K562 (cell line): ENCODE measurements around the gene XIRP1. TPM values are rescaled to one million over a fixed set of nuclear protein-coding genes. Genes with fewer than 3 reads are reported as not detected.

ENCODE experiments used
- ATAC-seq: fragments of 200-7000 bp; cut with Tn5 transposase; 3 replicates; pipeline ENCODE4 v1.9.1; 2020; ENCODE audit warnings: moderate library complexity
- BruUV-seq: library from RNA; stranded (reverse); fragments of 400-500 nt; replicated peaks from 2 replicates; lab custom pipeline; 2021; lab: Mats Ljungman, UMichigan
- CTCF ChIA-PET: fragments of 300-600 bp; formaldehyde crosslinking; extraction: SDS; loops from one replicate; lab custom pipeline; 2021; ENCODE audit warnings: low intra/inter-chr PET ratio; lab: Yijun Ruan, JAX
- POLR2A ChIA-PET: fragments of 300-600, 350-650 bp; sonication (Branson Sonifier 250); formaldehyde crosslinking; extraction: SDS; loops from one replicate; lab custom pipeline; 2021; ENCODE audit warnings: antibody characterized with exemption, inconsistent platforms; lab: Yijun Ruan, JAX
- DNase-seq, 4 experiments: peaks; one replicate each; pipeline versions ENCODE4 v3.0.0 to v3.0.0-alpha.2; 2011 to 2018; ENCODE audit warnings: low spot score in 3 of 4, mixed read lengths in 3 of 4; ENCODE audit errors: extremely low read depth in 1 of 4
- FAIRE-seq: peaks from 2 replicates; lab custom pipeline; 2011; peaks lifted over from hg19 to GRCh38; lab: Jason Lieb, UNC
- H2AFZ ChIP-seq: 2 replicates; pipeline ENCODE4 v1.6.0; 2011; ENCODE audit warnings: low read depth, low read length, control low read depth, inconsistent platforms
- H3K27ac ChIP-seq: fragments of 200-600 bp; 3 replicates; pipeline ENCODE4 v1.8.0; 2011; ENCODE audit warnings: low read depth, mild to moderate bottlenecking, control low read depth, inconsistent platforms, low read length, moderate library complexity, mixed read lengths; ENCODE audit errors: extremely low read depth
- H3K27me3 ChIP-seq, 2 experiments: fragments of 300-600 bp in 1 of 2; 2 replicates in 1 of 2; 3 replicates in 1 of 2; pipeline versions ENCODE4 v1.6.0 to v1.8.0; 2011; ENCODE audit warnings: inconsistent platforms in 2 of 2, low read length in 2 of 2, mild to moderate bottlenecking in 1 of 2, mixed read lengths in 1 of 2, moderate library complexity in 1 of 2; ENCODE audit not compliant: control insufficient read depth in 2 of 2, insufficient read depth in 2 of 2
- H3K36me3 ChIP-seq: fragments of 300-600 bp; 3 replicates; pipeline ENCODE4 v1.8.0; 2011; ENCODE audit warnings: mild to moderate bottlenecking, low read length, inconsistent platforms; ENCODE audit not compliant: control insufficient read depth, insufficient read depth
- H3K4me1 ChIP-seq, 2 experiments: fragments of 200-600 bp in 1 of 2; replicated peaks in 1 of 2; 2 replicates in 1 of 2; 3 replicates in 1 of 2; pipeline versions ENCODE4 v1.5.1 to v1.8.0; 2011; ENCODE audit warnings: inconsistent platforms in 2 of 2, low read length in 2 of 2, mild to moderate bottlenecking in 1 of 2, mixed read lengths in 1 of 2, moderate library complexity in 1 of 2; ENCODE audit not compliant: control insufficient read depth in 2 of 2, insufficient read depth in 2 of 2
- H3K4me2 ChIP-seq: 2 replicates; pipeline ENCODE4 v1.6.1; 2011; ENCODE audit warnings: low read length, control low read depth, inconsistent platforms, mixed read lengths; ENCODE audit not compliant: insufficient read depth
- H3K4me3 ChIP-seq: fragments of 200-600 bp; sonication (generic), shearing (Covaris generic); 2 replicates; pipeline ENCODE4 v1.5.1; 2016; ENCODE audit warnings: control low read depth, inconsistent platforms
- H3K79me2 ChIP-seq: fragments of 200-600 bp; 3 replicates; pipeline ENCODE4 v1.8.0; 2011; ENCODE audit warnings: low read length, inconsistent platforms; ENCODE audit not compliant: control insufficient read depth, insufficient read depth
- H3K9ac ChIP-seq, 2 experiments: 2 replicates each; pipeline versions ENCODE4 v1.6.0 to v1.6.1; 2011; ENCODE audit warnings: low read depth in 2 of 2, low read length in 2 of 2, control low read depth in 1 of 2, inconsistent platforms in 1 of 2, mild to moderate bottlenecking in 1 of 2, mixed read lengths in 1 of 2; ENCODE audit not compliant: insufficient read depth in 1 of 2
- H3K9me1 ChIP-seq: one replicate; pipeline ENCODE4 v1.6.0; 2011; ENCODE audit warnings: inconsistent platforms, mild to moderate bottlenecking, low read length, moderate library complexity; ENCODE audit not compliant: control insufficient read depth, insufficient read depth
- H3K9me3 ChIP-seq: replicated peaks from 2 replicates; pipeline ENCODE4 v1.5.1; 2011; ENCODE audit warnings: low read depth, low read length, inconsistent platforms; ENCODE audit not compliant: control insufficient read depth, insufficient read depth
- H4K20me1 ChIP-seq: replicated peaks from 2 replicates; pipeline ENCODE4 v1.6.1; 2011; ENCODE audit warnings: low read length, inconsistent platforms, mixed read lengths; ENCODE audit not compliant: control insufficient read depth, insufficient read depth
- CREM ChIP-seq: IDR thresholded peaks from 2 replicates; pipeline ENCODE4 v1.6.1; 2014; ENCODE audit warnings: antibody characterized with exemption, low read depth
- DMBX1 ChIP-seq: fragments of 250-450 bp; sonication (Bioruptor Pico); IDR thresholded peaks from 2 replicates; pipeline ENCODE4 v1.8.0; 2022; ENCODE audit warnings: inconsistent platforms, mild to moderate bottlenecking, moderate library complexity, borderline replicate concordance
- GTF2E2 ChIP-seq: fragments of 200-800 bp; sonication (Bioruptor generic); IDR thresholded peaks from 2 replicates; pipeline ENCODE4 v1.6.1; 2016; ENCODE audit warnings: missing genetic modification characterization, missing compliant biosample characterization
- KAT8 ChIP-seq: fragments of 450-650 bp; IDR thresholded peaks from 2 replicates; pipeline ENCODE4 v1.6.1; 2016; ENCODE audit warnings: low read depth, mild to moderate bottlenecking
- KLF13 ChIP-seq: fragments of 450-650 bp; IDR thresholded peaks from 2 replicates; pipeline ENCODE4 v1.6.1; 2016; ENCODE audit warnings: missing genetic modification characterization, low read depth, mild to moderate bottlenecking, missing compliant biosample characterization, moderate library complexity, borderline replicate concordance
- KLF6 ChIP-seq: fragments of 250-450 bp; sonication (Bioruptor Pico); IDR thresholded peaks from 2 replicates; pipeline ENCODE4 v1.4.0; 2020; ENCODE audit warnings: mild to moderate bottlenecking, moderate library complexity, borderline replicate concordance
- POLR2A ChIP-seq: fragments of 450-650 bp; conservative IDR thresholded peaks from 2 replicates; pipeline ENCODE4 v1.6.1; 2016
- SIN3A ChIP-seq, 2 experiments: fragments of 150-350 bp in 1 of 2; IDR thresholded peaks; 2 replicates each; pipeline ENCODE4 v1.6.1; 2011 to 2016; ENCODE audit warnings: borderline replicate concordance in 2 of 2, low read depth in 2 of 2, low read length in 2 of 2, mild to moderate bottlenecking in 2 of 2, moderate library complexity in 2 of 2; ENCODE audit not compliant: control insufficient read depth in 1 of 2
- SMAD3 ChIP-seq: fragments of 450-650 bp; formaldehyde crosslinking; conservative IDR thresholded peaks from 2 replicates; pipeline ENCODE4 v1.4.0; 2020; ENCODE audit warnings: mild to moderate bottlenecking
- SMARCB1 ChIP-seq: IDR thresholded peaks from 2 replicates; pipeline ENCODE4 v1.6.1; 2011; ENCODE audit warnings: improper control_type of control experiment, low read depth; ENCODE audit not compliant: insufficient read length
- STAG1 ChIP-seq: sonication (generic); formaldehyde crosslinking; IDR thresholded peaks from 2 replicates; pipeline ENCODE4 v1.5.0; 2020; ENCODE audit warnings: missing genetic modification reagents, borderline replicate concordance
- TAL1 ChIP-seq: fragments of 450-650 bp; IDR thresholded peaks from 2 replicates; pipeline ENCODE4 v1.6.1; 2016; ENCODE audit warnings: mild to moderate bottlenecking
- TRIM28 ChIP-seq: fragments of 450-650 bp; IDR thresholded peaks from 2 replicates; pipeline ENCODE4 v1.6.1; 2017
- TSC22D4 ChIP-seq: fragments of 450-650 bp; IDR thresholded peaks from 2 replicates; pipeline ENCODE4 v1.6.1; 2016; ENCODE audit warnings: missing genetic modification characterization, missing biosample characterization, control low read depth
- ZNF695 ChIP-seq: fragments of 450-650 bp; formaldehyde crosslinking; IDR thresholded peaks from 2 replicates; pipeline ENCODE4 v1.4.0; 2020; ENCODE audit warnings: mild to moderate bottlenecking, moderate library complexity
- ZNF766 ChIP-seq: fragments of 200-800 bp; sonication (Bioruptor generic); conservative IDR thresholded peaks from 2 replicates; pipeline ENCODE4 v1.6.1; 2016; ENCODE audit warnings: missing genetic modification characterization, missing compliant biosample characterization
- WGBS: fragments of 100-300 bp; shearing (Covaris generic); methylation state at CpG from one replicate; pipeline ENCODE4 v1.1.6; 2016; ENCODE audit warnings: low coverage, mixed read lengths; ENCODE audit not compliant: insufficient coverage; ENCODE audit errors: missing lambda C conversion rate; 5-methylcytosine and 5-hydroxymethylcytosine counted together
- in situ Hi-C: fragments of 300-500 bp; cut with MboI; formaldehyde crosslinking; loops from 4 replicates; pipeline ENCODE4 v1.15.0; 2018; ENCODE audit warnings: inconsistent platforms, mixed read lengths
- intact Hi-C: fragments of 100-400 bp; cut with micrococcal nuclease; formaldehyde crosslinking; loops from 2 replicates; pipeline ENCODE4 v1.14.2; 2022
- polyA plus RNA-seq, 8 experiments: library from polyadenylated mRNA; depleted of rRNA in 4 of 8; stranded (reverse) in 5 of 8; unstranded in 3 of 8; fragments of >200 nt; fragmentation: Nextera tagmentation in 2 of 8; fragmentation: Illumina TruSeq in 1 of 8; extraction: Ambion mirVana in 2 of 8; extraction: Trizol in 1 of 8; gene quantifications; 2 replicates each; pipeline versions ENCODE4 v1.2.1 to v1.2.3, GENCODE V29; 2011 to 2014; ENCODE audit warnings: inconsistent platforms in 1 of 8, missing spikeins in 1 of 8
- total RNA-seq, 7 experiments: library from RNA; depleted of rRNA in 6 of 7; stranded (reverse); fragments of >200 nt in 6 of 7; fragmentation: Illumina TruSeq in 2 of 7; extraction: Trizol in 2 of 7; gene quantifications; 2 replicates each; pipeline versions ENCODE4 v1.2.1 to v1.2.3, GENCODE V29; 2011 to 2021; ENCODE audit warnings: low replicate concordance in 1 of 7
- TF ChIP-seq, protein P1 (sequence below): fragments of 450-650 bp; formaldehyde crosslinking; IDR thresholded peaks from 2 replicates; pipeline ENCODE4 v1.4.0; 2020; ENCODE audit warnings: mild to moderate bottlenecking
- TF ChIP-seq, protein P2 (sequence below), 2 experiments: fragments of 450-650 bp; IDR thresholded peaks; 2 replicates each; pipeline ENCODE4 v1.6.1; 2016
- TF ChIP-seq, protein P3 (sequence below): conservative IDR thresholded peaks from 2 replicates; pipeline ENCODE4 v1.6.1; 2011; ENCODE audit warnings: low read depth, mild to moderate bottlenecking, low read length; ENCODE audit not compliant: control insufficient read depth
- TF ChIP-seq, protein P4 (sequence below): fragments of 250-450 bp; sonication (Bioruptor Pico); IDR thresholded peaks from 2 replicates; pipeline ENCODE4 v1.5.0; 2021

Gene XIRP1
- total and polyA plus RNA-seq, 9 of the 15 experiments (the other 6 are each of a cell fraction or from before 2014, with no cell fraction given), result 0.03 to 0.27 (median 0.08) TPM; not detected in 3

DNA sequence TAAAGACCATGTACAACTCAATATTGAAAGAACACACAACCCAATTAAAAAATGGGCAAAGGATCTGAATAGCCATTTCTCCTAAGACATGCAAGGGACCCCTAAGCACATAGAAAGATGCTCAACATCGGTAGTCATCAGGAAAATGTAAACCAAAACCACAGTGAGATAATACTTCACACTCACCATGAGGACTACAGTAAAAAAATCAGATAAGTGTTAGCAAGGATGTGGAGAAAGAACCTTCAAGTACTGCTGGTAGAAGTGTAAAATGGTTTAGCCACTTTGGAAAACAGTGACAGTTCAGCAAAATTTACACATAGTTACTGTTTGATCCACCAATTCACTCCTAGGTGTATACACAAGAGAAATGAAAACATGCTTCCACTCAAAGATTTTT lies 30.1 kb upstream of the XIRP1 start:
- ChIA-PET POLR2A (no interaction called here), CTCF (no interaction called here)
- TF ChIP-seq, protein P1, sequence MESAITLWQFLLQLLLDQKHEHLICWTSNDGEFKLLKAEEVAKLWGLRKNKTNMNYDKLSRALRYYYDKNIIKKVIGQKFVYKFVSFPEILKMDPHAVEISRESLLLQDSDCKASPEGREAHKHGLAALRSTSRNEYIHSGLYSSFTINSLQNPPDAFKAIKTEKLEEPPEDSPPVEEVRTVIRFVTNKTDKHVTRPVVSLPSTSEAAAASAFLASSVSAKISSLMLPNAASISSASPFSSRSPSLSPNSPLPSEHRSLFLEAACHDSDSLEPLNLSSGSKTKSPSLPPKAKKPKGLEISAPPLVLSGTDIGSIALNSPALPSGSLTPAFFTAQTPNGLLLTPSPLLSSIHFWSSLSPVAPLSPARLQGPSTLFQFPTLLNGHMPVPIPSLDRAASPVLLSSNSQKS (CRISPR knock-in tag), result no peak
- TF ChIP-seq TRIM28, result no peak
- TF ChIP-seq, protein P2, sequence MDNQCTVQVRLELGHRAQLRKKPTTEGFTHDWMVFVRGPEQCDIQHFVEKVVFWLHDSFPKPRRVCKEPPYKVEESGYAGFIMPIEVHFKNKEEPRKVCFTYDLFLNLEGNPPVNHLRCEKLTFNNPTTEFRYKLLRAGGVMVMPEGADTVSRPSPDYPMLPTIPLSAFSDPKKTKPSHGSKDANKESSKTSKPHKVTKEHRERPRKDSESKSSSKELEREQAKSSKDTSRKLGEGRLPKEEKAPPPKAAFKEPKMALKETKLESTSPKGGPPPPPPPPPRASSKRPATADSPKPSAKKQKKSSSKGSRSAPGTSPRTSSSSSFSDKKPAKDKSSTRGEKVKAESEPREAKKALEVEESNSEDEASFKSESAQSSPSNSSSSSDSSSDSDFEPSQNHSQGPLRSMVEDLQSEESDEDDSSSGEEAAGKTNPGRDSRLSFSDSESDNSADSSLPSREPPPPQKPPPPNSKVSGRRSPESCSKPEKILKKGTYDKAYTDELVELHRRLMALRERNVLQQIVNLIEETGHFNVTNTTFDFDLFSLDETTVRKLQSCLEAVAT (IDR thresholded peaks at IDR 0.05), result no peak
- TF ChIP-seq ZNF766 (CRISPR knock-in tag), result no peak
- TF ChIP-seq KLF13 (tag), result no peak
- TF ChIP-seq, protein P3, sequence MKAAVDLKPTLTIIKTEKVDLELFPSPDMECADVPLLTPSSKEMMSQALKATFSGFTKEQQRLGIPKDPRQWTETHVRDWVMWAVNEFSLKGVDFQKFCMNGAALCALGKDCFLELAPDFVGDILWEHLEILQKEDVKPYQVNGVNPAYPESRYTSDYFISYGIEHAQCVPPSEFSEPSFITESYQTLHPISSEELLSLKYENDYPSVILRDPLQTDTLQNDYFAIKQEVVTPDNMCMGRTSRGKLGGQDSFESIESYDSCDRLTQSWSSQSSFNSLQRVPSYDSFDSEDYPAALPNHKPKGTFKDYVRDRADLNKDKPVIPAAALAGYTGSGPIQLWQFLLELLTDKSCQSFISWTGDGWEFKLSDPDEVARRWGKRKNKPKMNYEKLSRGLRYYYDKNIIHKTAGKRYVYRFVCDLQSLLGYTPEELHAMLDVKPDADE, result no peak
- no peak for TF ChIP-seq STAG1 (CRISPR knock-in tag)
- TF ChIP-seq SIN3A (IDR thresholded peaks at IDR 0.05; ENCODE audit: borderline replicate concordance in 2 of 2, control insufficient read depth in 1 of 2, low read depth in 2 of 2, low read length in 2 of 2), result no peak
- TF ChIP-seq ZNF695, result no peak
- no peak for TF ChIP-seq DMBX1 (CRISPR knock-in tag)
- TF ChIP-seq TSC22D4 (tag), result no peak
- TF ChIP-seq KLF6 (CRISPR knock-in tag), result no peak
- TF ChIP-seq KAT8, result no peak
- TF ChIP-seq GTF2E2 (tag), result no peak
- TF ChIP-seq SMAD3 (CRISPR knock-in tag), result no peak
- TF ChIP-seq, protein P4, sequence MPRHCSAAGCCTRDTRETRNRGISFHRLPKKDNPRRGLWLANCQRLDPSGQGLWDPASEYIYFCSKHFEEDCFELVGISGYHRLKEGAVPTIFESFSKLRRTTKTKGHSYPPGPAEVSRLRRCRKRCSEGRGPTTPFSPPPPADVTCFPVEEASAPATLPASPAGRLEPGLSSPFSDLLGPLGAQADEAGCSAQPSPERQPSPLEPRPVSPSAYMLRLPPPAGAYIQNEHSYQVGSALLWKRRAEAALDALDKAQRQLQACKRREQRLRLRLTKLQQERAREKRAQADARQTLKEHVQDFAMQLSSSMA (CRISPR knock-in tag), result no peak
- no peak for TF ChIP-seq TAL1
- no peak for TF ChIP-seq SMARCB1
- no peak for TF ChIP-seq CREM
- TF ChIP-seq POLR2A, result no peak
- Histone ChIP-seq H3K27ac (no peak overlapping the region), H3K4me3 (no peak overlapping the region), H2AFZ (no peak overlapping the region), H3K27me3 (peaks cover 13 to 23% of the 10 kb centered on the region in 2 experiments), H3K9ac (no peak overlapping the region), H3K9me3 (no peaks in the 10 kb centered on the region), H3K4me1 (no peaks in the 10 kb centered on the region), H3K4me2 (no peak overlapping the region), H3K9me1 (no peaks in the 10 kb centered on the region), H3K36me3 (no peaks in the 10 kb centered on the region), H4K20me1 (no peaks in the 10 kb centered on the region), H3K79me2 (no peaks in the 10 kb centered on the region)
- FAIRE-seq (no peak), ATAC-seq (no peak), DNase-seq (no peak)
- intact Hi-C loops, result no loop called here
- in situ Hi-C loops, result no loop called here
- BruUV-seq, result no TSS peak
- WGBS, result 6% methylated on average over 1 of the region's 1 CpG
